HCT116 (cell line): ENCODE results near the gene CRTC3. TPM values are rescaled to one million over a fixed set of nuclear protein-coding genes. Genes with fewer than 3 reads are reported as not detected.

ENCODE experiments used
- ATAC-seq: fragments of 200-7000 bp; cut with Tn5 transposase; 2 replicates; pipeline ENCODE4 v1.9.1; 2020; ENCODE audit warnings: mild to moderate bottlenecking, moderate library complexity
- BruUV-seq: library from RNA; stranded (reverse); fragments of 400-500 nt; replicated peaks from 2 replicates; lab custom pipeline; 2021; lab: Mats Ljungman, UMichigan
- CTCF ChIA-PET: fragments of 300-600 bp; sonication (Branson Sonifier 250); formaldehyde crosslinking; loops from one replicate; lab custom pipeline; 2021; ENCODE audit warnings: antibody characterized with exemption; lab: Charles Lee
- POLR2A ChIA-PET: fragments of 300-600, 350-600 bp; sonication (Branson Sonifier 250); formaldehyde crosslinking; loops from one replicate; lab custom pipeline; 2021; ENCODE audit warnings: antibody characterized with exemption; lab: Charles Lee
- RAD21 ChIA-PET, 2 experiments: fragments of 300-600 bp; sonication (Branson Sonifier 250); formaldehyde crosslinking; loops; one replicate each; lab custom pipeline; 2023; ENCODE audit warnings: low total read pairs in 2 of 2; ENCODE audit not compliant: uncharacterized antibody in 2 of 2, unreplicated experiment in 2 of 2, low non-redundant PET in 1 of 2; lab: Charles Lee
- DNase-seq: peaks from one replicate; pipeline ENCODE4 v3.0.0-alpha.2; 2010; ENCODE audit warnings: low read depth, low spot score
- H2AFZ ChIP-seq: fragments of 200-600 bp; shearing (Covaris generic), sonication (generic); 2 replicates; pipeline ENCODE4 v1.6.1; 2017; ENCODE audit warnings: low read depth, mixed run types, mixed read lengths, antibody characterized with exemption, low read length; ENCODE audit not compliant: poor library complexity, severe bottlenecking
- H3K27ac ChIP-seq: 2 replicates; pipeline ENCODE4 v1.5.1; 2012; ENCODE audit warnings: low read depth, low read length
- H3K27me3 ChIP-seq: fragments of 200-600 bp; sonication (generic); 2 replicates; pipeline ENCODE4 v1.6.1; 2016; ENCODE audit warnings: mixed run types, low read length, mixed read lengths; ENCODE audit not compliant: insufficient read depth
- H3K36me3 ChIP-seq, 2 experiments: fragments of 200-500 bp in 1 of 2; fragments of 200-600 bp in 1 of 2; sonication (Bioruptor generic) in 1 of 2; sonication (generic) in 1 of 2; 2 replicates each; pipeline versions ENCODE4 v1.5.1 to v1.6.1; 2014 to 2016; ENCODE audit warnings: low read length in 2 of 2, inconsistent platforms in 1 of 2, mixed read lengths in 1 of 2, mixed run types in 1 of 2; ENCODE audit not compliant: insufficient read depth in 2 of 2, control insufficient read depth in 1 of 2
- H3K4me1 ChIP-seq, 2 experiments: fragments of 200-600 bp in 1 of 2; sonication (generic) in 1 of 2; 2 replicates each; pipeline versions ENCODE4 v1.5.1 to v1.6.1; 2012 to 2017; ENCODE audit warnings: low read length in 2 of 2, inconsistent platforms in 1 of 2, mild to moderate bottlenecking in 1 of 2, mixed read lengths in 1 of 2, mixed run types in 1 of 2, moderate library complexity in 1 of 2; ENCODE audit not compliant: insufficient read depth in 2 of 2, control insufficient read depth in 1 of 2
- H3K4me2 ChIP-seq: fragments of 200-600 bp; sonication (generic); 2 replicates; pipeline ENCODE4 v1.6.1; 2017; ENCODE audit warnings: mixed run types, low read length, mixed read lengths
- H3K4me3 ChIP-seq, 2 experiments: fragments of 200-600 bp in 1 of 2; sonication (generic) in 1 of 2; replicated peaks in 1 of 2; 2 replicates each; pipeline ENCODE4 v1.5.1; 2011 to 2016; ENCODE audit warnings: low read length in 2 of 2, control low read depth in 1 of 2, low read depth in 1 of 2, mild to moderate bottlenecking in 1 of 2, mixed read lengths in 1 of 2, mixed run types in 1 of 2
- H3K79me2 ChIP-seq: fragments of 200-600 bp; sonication (generic); 2 replicates; pipeline ENCODE4 v1.6.1; 2017; ENCODE audit warnings: mild to moderate bottlenecking, mixed run types, low read length, moderate library complexity, mixed read lengths; ENCODE audit not compliant: insufficient read depth
- H3K9ac ChIP-seq: fragments of 200-600 bp; sonication (generic); 2 replicates; pipeline ENCODE4 v1.6.1; 2016; ENCODE audit warnings: low read length, mixed read lengths
- H3K9me2 ChIP-seq: fragments of 200-600 bp; sonication (generic), shearing (Covaris generic); 2 replicates; pipeline ENCODE4 v1.6.1; 2017; ENCODE audit warnings: mixed run types, mild to moderate bottlenecking, moderate library complexity; ENCODE audit not compliant: insufficient read depth
- H3K9me3 ChIP-seq, 2 experiments: fragments of 200-500 bp in 1 of 2; fragments of 200-600 bp in 1 of 2; sonication (Bioruptor generic) in 1 of 2; sonication (generic) in 1 of 2; 2 replicates each; pipeline ENCODE4 v1.6.1; 2014 to 2017; ENCODE audit warnings: low read length in 2 of 2, mixed read lengths in 2 of 2, inconsistent platforms in 1 of 2, low read depth in 1 of 2, mild to moderate bottlenecking in 1 of 2, mixed run types in 1 of 2, moderate library complexity in 1 of 2; ENCODE audit not compliant: control insufficient read depth in 1 of 2, insufficient read depth in 1 of 2
- H4K20me1 ChIP-seq: fragments of 200-600 bp; sonication (generic), shearing (Covaris generic); 2 replicates; pipeline ENCODE4 v1.6.1; 2017; ENCODE audit warnings: mixed run types, mild to moderate bottlenecking, moderate library complexity; ENCODE audit not compliant: insufficient read depth
- CEBPB ChIP-seq: IDR thresholded peaks from 2 replicates; pipeline ENCODE4 v1.6.1; 2012; ENCODE audit warnings: low read depth
- EZH2 ChIP-seq: fragments of 200-600 bp; sonication (generic); IDR thresholded peaks from 2 replicates; pipeline ENCODE4 v1.6.1; 2017; ENCODE audit warnings: antibody characterized with exemption, mixed run types
- EZH2phosphoT487 ChIP-seq: fragments of 200-600 bp; IDR thresholded peaks from 2 replicates; pipeline ENCODE4 v1.6.1; 2018; ENCODE audit warnings: antibody characterized with exemption, borderline replicate concordance
- POLR2A ChIP-seq: IDR thresholded peaks from 2 replicates; pipeline ENCODE4 v1.7.0; 2011; ENCODE audit warnings: borderline replicate concordance; ENCODE audit not compliant: insufficient read depth, insufficient read length; ENCODE audit errors: extremely low read depth
- RAD21 ChIP-seq: IDR thresholded peaks from 2 replicates; pipeline ENCODE4 v1.6.1; 2012; ENCODE audit warnings: low read depth, mild to moderate bottlenecking
- SRF ChIP-seq: IDR thresholded peaks from 2 replicates; pipeline ENCODE4 v1.6.1; 2012; ENCODE audit warnings: low read depth
- TCF7L2 ChIP-seq: IDR thresholded peaks from 2 replicates; pipeline ENCODE4 v1.7.0; 2011; ENCODE audit warnings: borderline replicate concordance, inconsistent platforms; ENCODE audit not compliant: insufficient read depth, insufficient read length; ENCODE audit errors: extremely low read depth
- YY1 ChIP-seq: IDR thresholded peaks from 2 replicates; pipeline ENCODE4 v1.6.1; 2011; ENCODE audit warnings: low read length, low read depth, moderate library complexity, mild to moderate bottlenecking; ENCODE audit not compliant: insufficient replicate concordance; ENCODE audit errors: extremely low read depth
- ZFX ChIP-seq: fragments of 450-650 bp; IDR thresholded peaks from 2 replicates; pipeline ENCODE4 v1.6.1; 2017
- intact Hi-C: fragments of 100-400 bp; cut with micrococcal nuclease; formaldehyde crosslinking; loops from 2 replicates; pipeline ENCODE4 v1.10.0; 2022
- total RNA-seq: library from RNA; stranded (reverse); gene quantifications from one replicate; pipeline ENCODE4 v1.2.1, GENCODE V29; 2021; ENCODE audit not compliant: unreplicated experiment
- TF ChIP-seq, protein P1 (sequence below): IDR thresholded peaks from 2 replicates; pipeline ENCODE4 v1.6.1; 2011; ENCODE audit warnings: mild to moderate bottlenecking, low read length, moderate library complexity; ENCODE audit not compliant: insufficient replicate concordance; ENCODE audit errors: extremely low read depth
- TF ChIP-seq, protein P2 (sequence below): IDR thresholded peaks from 2 replicates; pipeline ENCODE4 v1.6.1; 2012
- TF ChIP-seq, protein P3 (sequence below): IDR thresholded peaks from 2 replicates; pipeline ENCODE4 v1.6.1; 2012
- TF ChIP-seq, protein P4 (sequence below), 3 experiments: fragments of 200-600 bp in 1 of 3; sonication (generic) in 1 of 3; IDR thresholded peaks in 2 of 3; conservative IDR thresholded peaks in 1 of 3; 2 replicates each; pipeline ENCODE4 v1.5.1; 2012 to 2017; ENCODE audit warnings: low read depth in 2 of 3, low read length in 2 of 3, antibody characterized with exemption in 1 of 3, borderline replicate concordance in 1 of 3, control low read depth in 1 of 3, mild to moderate bottlenecking in 1 of 3, mixed read lengths in 1 of 3, mixed run types in 1 of 3, moderate library complexity in 1 of 3; ENCODE audit not compliant: insufficient read depth in 1 of 3
- TF ChIP-seq, protein P5 (sequence below): IDR thresholded peaks from 2 replicates; pipeline ENCODE4 v1.6.1; 2012; ENCODE audit warnings: low read depth

Gene CRTC3
- total RNA-seq, 1 experiment from 2014 or later, result 20.7 TPM

DNA sequence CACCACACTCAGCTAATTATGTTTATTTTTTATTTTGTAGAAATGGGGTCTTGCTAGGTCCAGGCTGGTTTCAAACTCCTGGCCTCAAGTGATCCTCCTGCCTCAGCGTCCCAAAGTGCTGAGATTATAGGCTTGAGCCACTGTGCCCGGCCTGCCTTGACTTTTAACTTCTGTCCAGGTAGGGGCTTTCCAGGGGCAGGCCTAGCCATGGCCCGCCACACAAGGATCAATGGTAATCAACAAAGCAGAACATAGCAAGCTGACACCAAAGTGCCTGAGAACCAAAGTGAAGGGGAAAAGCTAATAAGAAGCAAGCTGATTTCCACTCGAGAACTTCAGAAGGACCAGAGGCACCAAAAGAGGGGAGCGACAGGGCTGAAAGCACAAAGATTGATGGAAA, 9.4 kb upstream of the CRTC3 start:
- H3K27me3 ChIP-seq, result no peaks in the 10 kb centered on the region
- no peaks in the 10 kb centered on the region for H3K9me2 ChIP-seq
- intact Hi-C loops, result no loop called here
- no peak overlapping the region for H3K27ac ChIP-seq
- H2AFZ ChIP-seq, result no peak overlapping the region
- no TSS peak for BruUV-seq
- H3K36me3 ChIP-seq, result no peaks in the 10 kb centered on the region
- H3K9ac ChIP-seq, result no peak overlapping the region
- no peak overlapping the region for H3K4me3 ChIP-seq
- no peak overlapping the region for H3K4me2 ChIP-seq
- H3K9me3 ChIP-seq, result no peaks in the 10 kb centered on the region
- DNase-seq, result no peak
- ChIA-PET POLR2A (no interaction called here), CTCF (no interaction called here), RAD21 (interaction anchor here in 1 of 2 experiments (0.6 kb wide), 1 partner anchor 93 kb away, joined by 3 read pairs; no protein-coding TSS in a partner anchor)
- H4K20me1 ChIP-seq, result no peaks in the 10 kb centered on the region
- ATAC-seq, result no peak
- TF ChIP-seq YY1 (no peak), TCF7L2 (no peak), SRF (no peak), CEBPB (no peak), EZH2 (no peak), EZH2phosphoT487 (no peak), RAD21 (no peak), ZFX (no peak), POLR2A (no peak)
- TF ChIP-seq, protein P1, sequence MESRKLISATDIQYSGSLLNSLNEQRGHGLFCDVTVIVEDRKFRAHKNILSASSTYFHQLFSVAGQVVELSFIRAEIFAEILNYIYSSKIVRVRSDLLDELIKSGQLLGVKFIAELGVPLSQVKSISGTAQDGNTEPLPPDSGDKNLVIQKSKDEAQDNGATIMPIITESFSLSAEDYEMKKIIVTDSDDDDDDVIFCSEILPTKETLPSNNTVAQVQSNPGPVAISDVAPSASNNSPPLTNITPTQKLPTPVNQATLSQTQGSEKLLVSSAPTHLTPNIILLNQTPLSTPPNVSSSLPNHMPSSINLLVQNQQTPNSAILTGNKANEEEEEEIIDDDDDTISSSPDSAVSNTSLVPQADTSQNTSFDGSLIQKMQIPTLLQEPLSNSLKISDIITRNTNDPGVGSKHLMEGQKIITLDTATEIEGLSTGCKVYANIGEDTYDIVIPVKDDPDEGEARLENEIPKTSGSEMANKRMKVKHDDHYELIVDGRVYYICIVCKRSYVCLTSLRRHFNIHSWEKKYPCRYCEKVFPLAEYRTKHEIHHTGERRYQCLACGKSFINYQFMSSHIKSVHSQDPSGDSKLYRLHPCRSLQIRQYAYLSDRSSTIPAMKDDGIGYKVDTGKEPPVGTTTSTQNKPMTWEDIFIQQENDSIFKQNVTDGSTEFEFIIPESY, result no peak
- TF ChIP-seq, protein P2, sequence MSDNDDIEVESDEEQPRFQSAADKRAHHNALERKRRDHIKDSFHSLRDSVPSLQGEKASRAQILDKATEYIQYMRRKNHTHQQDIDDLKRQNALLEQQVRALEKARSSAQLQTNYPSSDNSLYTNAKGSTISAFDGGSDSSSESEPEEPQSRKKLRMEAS, result no peak
- TF ChIP-seq, protein P3, sequence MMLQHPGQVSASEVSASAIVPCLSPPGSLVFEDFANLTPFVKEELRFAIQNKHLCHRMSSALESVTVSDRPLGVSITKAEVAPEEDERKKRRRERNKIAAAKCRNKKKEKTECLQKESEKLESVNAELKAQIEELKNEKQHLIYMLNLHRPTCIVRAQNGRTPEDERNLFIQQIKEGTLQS, result no peak
- TF ChIP-seq, protein P4, sequence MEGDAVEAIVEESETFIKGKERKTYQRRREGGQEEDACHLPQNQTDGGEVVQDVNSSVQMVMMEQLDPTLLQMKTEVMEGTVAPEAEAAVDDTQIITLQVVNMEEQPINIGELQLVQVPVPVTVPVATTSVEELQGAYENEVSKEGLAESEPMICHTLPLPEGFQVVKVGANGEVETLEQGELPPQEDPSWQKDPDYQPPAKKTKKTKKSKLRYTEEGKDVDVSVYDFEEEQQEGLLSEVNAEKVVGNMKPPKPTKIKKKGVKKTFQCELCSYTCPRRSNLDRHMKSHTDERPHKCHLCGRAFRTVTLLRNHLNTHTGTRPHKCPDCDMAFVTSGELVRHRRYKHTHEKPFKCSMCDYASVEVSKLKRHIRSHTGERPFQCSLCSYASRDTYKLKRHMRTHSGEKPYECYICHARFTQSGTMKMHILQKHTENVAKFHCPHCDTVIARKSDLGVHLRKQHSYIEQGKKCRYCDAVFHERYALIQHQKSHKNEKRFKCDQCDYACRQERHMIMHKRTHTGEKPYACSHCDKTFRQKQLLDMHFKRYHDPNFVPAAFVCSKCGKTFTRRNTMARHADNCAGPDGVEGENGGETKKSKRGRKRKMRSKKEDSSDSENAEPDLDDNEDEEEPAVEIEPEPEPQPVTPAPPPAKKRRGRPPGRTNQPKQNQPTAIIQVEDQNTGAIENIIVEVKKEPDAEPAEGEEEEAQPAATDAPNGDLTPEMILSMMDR (IDR thresholded peaks at IDR 0.05 in 2 of 3, conservative IDR thresholded peaks at IDR 0.05 in 1 of 3; ENCODE audit: borderline replicate concordance in 1 of 3, insufficient read depth in 1 of 3, low read depth in 2 of 3, low read length in 2 of 3), result no peak
- TF ChIP-seq, protein P5, sequence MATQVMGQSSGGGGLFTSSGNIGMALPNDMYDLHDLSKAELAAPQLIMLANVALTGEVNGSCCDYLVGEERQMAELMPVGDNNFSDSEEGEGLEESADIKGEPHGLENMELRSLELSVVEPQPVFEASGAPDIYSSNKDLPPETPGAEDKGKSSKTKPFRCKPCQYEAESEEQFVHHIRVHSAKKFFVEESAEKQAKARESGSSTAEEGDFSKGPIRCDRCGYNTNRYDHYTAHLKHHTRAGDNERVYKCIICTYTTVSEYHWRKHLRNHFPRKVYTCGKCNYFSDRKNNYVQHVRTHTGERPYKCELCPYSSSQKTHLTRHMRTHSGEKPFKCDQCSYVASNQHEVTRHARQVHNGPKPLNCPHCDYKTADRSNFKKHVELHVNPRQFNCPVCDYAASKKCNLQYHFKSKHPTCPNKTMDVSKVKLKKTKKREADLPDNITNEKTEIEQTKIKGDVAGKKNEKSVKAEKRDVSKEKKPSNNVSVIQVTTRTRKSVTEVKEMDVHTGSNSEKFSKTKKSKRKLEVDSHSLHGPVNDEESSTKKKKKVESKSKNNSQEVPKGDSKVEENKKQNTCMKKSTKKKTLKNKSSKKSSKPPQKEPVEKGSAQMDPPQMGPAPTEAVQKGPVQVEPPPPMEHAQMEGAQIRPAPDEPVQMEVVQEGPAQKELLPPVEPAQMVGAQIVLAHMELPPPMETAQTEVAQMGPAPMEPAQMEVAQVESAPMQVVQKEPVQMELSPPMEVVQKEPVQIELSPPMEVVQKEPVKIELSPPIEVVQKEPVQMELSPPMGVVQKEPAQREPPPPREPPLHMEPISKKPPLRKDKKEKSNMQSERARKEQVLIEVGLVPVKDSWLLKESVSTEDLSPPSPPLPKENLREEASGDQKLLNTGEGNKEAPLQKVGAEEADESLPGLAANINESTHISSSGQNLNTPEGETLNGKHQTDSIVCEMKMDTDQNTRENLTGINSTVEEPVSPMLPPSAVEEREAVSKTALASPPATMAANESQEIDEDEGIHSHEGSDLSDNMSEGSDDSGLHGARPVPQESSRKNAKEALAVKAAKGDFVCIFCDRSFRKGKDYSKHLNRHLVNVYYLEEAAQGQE, result no peak
- peaks cover 0 to 10% of the 10 kb centered on the region in 2 experiments; a peak in 2 of 4 replicates for H3K4me1 ChIP-seq
- no peaks in the 10 kb centered on the region for H3K79me2 ChIP-seq
